Embryonic facial prominence (tissue), 1 donor: ENCODE results near the gene KRTAP26-1.

Source experiments
- DNase-seq: peaks from one replicate; pipeline ENCODE4 v3.0.0-alpha.2; 2016; ENCODE audit errors: extremely low spot score

Gene KRTAP26-1, protein sequence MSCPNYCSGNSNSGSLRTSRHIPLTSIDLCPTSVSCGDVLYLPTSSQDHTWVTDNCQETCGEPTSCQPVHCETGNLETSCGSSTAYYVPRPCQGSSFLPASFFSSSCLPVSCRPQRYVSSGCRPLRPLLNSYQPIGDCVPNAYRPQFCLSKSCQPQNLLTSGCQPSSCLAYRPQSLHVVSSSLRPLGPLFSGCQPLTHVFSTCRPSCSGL

DNA sequence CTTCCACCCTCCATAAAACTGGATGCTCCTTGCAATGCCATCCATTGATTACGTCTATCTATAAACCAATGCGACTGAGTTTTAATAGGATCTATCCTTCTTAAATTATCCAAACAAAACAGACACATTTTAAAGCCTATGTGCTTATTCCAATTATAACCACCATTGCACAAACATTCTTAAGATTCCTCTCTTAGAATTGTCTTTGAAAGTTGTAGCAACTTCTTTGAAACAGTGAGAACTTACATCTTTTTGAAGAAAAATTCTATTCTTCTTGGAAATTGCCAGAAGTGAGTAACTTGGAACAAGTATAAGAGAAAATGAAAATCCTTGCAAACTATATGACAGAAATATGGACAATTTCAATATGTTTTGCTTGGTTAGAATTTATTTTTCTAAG lies at the start of gene KRTAP26-1:
KRTAP26-1 (minus strand) TSS at position 101 of the 400 bp plus-strand sequence. CDS start 280 bp downstream, outside the sequence.
- no peak for DNase-seq

DNA sequence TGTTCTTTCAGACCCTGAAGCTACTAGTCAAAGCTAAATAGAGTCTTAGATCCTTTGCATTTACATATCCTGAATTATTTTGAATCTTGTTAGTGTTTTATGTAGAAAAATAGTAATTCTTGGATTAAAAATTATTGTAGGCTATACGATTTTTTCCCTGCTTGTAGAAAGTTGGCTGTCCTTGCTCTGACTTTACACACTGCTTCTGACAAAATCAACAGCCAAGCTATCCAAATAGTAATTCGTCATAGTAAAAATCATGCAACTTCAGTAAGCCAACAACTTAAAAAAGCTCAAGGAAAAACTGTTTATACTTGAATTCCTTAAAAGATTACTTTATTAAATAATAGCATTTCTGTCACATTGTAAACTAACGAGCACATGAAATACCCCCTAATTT lies 35.8 kb upstream of the KRTAP26-1 start:
- no peak for DNase-seq

DNA sequence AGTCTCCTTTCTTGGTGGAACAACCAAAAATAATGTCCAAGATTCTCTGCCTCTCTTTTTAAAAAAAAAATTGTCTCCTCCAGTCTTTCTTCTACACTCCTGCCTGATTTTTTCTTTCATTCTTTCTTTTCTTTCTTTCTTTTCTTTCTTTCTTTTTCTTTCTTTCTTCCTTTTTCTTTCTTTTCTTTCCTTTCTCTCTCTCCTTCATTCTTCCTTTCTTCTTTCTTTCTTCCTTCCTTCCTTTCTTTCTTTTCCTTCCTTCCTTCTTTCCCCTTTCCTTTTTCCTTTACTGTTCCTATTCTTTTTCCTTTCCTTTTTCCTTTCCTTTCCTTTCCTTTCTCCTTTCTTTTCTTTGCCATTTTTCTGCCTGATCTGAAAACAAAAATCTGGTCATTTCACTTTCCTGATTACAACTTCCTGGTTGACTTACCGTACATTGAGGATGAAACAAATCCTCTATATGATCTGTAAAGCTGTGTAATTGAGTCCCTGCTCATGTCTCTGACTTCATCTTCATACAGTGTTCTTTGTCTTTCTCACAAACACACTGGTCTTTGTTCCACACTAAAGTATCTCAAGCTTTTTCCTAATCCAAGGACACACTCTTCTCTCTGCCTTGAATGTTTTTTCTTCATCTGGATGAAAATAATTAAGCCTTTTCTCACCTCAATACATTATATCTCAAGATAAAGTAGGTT lies 34.3 kb upstream of the KRTAP26-1 start:
- DNase-seq, result no peak

DNA sequence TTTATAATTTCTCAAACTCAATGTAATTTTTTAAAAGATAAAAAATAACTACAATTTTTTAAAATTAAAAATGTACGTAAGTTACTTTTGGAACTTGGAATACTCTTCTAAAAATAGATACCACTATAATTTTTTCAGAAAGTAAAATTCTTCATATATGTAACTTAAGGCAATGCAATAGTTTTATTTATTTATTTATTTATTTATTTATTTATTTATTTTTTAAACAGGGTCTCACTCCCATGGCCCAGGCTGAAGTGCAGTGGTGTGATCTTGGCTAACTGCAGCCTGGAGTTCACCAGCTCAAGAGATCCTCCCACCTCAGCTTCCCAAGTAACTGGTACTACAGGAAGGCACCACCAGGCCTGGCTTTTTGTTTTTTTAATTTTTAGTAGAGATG lies 31.4 kb upstream of the KRTAP26-1 start:
- no peak for DNase-seq

DNA sequence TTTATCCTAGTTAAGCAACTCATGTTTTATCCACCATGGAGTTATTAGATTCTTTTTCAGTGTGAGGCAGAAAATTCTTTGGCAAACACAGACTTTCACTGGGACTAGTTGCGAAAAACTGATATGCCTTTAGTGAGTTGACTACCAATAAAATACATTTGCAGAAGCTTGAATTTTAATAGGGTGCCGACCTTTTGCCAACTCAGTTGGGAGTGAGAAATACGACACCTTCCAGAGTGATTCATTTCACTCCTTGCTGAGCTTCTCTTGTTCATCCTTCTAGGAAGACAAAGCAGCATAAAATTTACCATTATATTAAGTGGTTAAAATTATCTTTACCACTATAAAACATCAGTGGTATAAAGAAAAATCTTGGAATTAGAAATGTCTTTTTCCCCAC lies 29.5 kb upstream of the KRTAP26-1 start:
- DNase-seq, result no peak

DNA sequence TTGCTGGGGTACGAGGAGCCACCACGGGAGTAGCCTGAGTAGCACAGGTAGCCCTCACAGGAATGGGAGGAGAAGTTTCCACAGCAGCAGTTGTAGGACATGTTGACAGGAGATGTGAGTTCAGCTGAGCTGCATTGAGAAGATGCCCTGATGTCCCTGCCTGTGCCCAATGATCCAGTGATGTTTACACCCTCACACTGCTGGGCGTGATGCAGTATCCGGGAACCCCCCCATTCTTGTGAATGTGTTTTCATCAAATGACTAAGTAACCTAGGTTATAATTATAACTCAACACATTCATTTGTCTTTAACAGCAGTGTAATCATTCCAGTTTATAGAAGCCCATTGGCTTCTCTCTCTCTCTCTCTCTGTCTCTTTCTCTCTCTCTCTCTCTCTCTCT lies 28.4 kb upstream of the KRTAP26-1 start, which contains the start of gene KRTAP23-1:
KRTAP23-1 (minus strand) TSS at position 101 of the 400 bp plus-strand sequence; CDS start at position 101, 0 bp downstream.
- DNase-seq, result no peak

DNA sequence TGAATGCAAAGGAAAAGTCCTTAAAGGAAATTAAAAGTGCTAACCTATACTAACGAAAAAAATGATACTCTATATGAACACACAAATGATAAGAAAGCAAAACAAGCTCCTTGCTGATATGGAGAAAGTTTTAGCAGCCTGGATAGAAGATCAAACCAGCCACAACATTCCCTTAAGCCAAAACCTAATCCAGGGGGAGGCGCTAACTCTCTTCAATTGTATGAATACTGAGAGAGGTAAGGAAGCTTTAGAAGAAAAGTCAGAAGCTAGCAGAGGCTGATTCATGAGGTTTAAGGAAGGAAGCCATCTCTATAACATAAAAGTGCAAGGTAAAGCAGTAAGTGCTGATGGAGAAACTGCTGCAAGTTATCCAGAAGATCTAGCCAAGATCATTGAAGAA lies 24.9 kb upstream of the KRTAP26-1 start:
- DNase-seq, result no peak

DNA sequence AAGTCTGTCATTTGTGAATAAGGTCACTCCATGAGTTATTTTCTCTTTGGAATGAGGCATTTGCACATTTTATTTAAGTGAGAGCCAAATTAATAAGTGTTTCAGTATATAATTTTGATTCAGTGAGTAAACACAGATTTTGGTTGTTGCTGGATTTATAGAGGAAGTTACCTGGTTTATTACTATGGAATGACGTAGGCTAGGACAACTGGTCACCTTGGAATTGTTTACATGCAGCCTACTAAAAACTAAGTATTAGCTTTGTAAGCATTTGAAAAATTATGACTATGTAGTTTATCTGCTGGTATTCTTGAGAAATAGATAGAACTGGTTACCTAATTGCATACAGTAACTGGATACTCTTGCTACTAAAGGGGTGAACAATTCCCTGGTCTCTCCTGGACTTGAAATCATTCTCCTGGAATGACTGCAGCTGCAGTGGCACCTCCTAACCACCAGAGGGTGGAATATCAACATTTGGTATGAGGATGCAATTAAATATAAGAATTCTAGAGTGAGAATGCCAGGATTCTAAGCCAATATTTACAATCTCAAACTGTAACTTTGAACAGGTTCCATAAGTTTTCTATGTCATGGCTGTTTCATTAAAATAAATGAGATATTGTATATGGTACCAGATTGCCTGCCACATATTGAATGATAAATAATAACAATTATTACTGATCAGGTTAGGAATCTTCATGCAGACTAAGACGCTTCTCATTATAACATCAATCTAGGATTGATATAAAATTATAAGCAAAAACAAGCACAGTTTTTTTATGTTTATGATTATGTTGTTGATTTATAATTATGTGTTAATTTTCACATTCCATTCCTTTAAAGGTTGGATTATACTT lies 20.8 kb upstream of the KRTAP26-1 start:
- no peak for DNase-seq

DNA sequence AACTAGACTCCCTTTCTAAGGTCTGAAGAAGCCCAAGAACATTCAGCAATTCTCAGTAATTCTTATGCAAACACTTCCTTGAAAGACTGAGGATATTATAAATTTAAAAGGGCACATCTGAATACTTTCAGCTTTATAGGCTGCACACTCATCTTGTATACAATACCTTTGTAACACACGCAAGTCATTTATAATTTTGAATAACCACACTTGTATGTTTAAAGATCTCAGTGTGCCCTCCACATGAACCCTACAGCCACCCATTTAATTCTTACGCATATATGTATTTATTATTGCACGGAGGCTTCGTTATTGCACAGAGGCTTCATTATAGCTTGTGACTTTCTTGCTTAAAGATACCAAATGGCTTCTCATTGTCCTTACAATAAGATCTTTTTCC lies 18.6 kb upstream of the KRTAP26-1 start:
- no peak for DNase-seq

DNA sequence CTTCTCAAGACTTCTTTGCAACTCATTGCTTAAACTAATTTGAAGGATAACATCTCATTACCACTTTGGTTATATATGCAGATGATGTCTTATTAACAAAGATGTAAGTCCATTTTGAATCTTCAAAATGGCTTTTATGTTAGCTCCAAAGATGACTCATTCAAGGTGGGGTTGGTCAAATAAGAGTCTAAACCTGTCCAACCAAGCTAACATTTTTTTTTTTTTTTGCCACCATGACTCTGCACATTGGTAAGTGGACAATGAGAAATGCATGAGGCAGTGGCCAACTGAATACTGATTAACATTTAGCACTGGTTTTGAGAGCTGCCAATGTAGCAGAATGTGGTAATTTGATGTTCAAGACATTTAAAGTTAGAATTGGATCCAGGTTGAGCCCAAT lies 17.7 kb upstream of the KRTAP26-1 start:
- DNase-seq, result no peak

DNA sequence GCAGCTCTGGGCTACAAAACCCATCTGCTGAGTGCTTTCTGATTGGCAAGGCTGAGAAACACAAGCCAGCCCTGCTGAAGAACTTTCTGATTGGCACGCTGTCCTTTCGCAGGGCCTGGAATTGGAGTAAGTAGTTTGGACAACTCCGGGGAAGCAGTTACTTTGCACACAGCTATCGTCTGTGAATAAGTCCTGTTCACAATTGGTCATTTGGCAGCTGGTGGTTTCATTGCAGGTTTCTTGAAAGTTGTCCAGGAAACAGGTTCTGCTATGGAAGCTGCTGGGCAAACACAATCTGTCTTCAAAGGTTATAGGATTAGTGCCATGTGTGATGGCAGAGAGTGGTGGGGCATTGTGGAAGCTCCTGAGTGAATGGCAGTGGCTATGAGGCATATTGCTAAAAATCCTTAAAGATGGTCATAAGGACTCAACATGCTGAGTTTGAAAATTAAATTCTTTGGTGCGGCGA lies 17.2 kb upstream of the KRTAP26-1 start, which contains the start of gene KRTAP27-1:
KRTAP27-1 (minus strand) TSS at position 419 of the 469 bp plus-strand sequence; CDS start at position 393, 26 bp downstream.
- DNase-seq, result no peak

DNA sequence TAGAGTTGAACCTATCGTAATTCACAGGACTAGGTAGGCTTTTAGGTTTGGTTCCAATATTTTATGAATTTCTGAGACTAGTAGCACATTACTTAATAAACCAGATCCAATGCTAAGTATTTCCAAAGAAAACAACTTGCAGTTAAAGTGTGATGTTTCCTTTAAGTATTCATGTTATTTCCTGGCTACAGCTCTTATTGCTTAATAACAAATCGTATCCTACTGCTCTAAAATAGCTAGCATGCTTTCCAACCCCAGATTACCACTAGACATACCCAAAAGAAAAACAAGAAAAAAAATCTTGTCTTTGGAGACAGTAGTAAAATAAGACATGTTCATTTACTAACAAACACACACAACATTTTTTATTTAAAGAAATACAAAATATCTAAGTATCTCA lies 16.5 kb upstream of the KRTAP26-1 start:
- DNase-seq, result no peak

DNA sequence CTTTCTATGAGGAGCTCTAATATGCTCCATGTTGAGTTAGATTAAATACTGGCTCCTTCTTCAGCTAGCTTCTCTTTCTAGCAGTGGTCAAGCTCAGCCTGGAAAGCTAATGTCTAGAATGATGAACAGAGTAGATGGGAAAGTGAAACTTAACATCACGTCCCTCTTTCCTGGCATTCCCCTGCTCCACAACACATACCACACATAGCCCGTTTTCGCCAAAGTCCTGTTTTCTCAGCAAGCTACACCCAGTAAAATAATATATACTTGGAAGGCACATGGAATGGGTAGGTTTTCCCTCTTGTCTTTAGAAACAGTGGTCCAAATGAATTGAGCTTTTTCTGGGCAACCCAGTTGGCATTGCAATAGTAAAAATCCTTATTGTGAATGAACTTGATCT lies 13.6 kb upstream of the KRTAP26-1 start:
- DNase-seq, result no peak

DNA sequence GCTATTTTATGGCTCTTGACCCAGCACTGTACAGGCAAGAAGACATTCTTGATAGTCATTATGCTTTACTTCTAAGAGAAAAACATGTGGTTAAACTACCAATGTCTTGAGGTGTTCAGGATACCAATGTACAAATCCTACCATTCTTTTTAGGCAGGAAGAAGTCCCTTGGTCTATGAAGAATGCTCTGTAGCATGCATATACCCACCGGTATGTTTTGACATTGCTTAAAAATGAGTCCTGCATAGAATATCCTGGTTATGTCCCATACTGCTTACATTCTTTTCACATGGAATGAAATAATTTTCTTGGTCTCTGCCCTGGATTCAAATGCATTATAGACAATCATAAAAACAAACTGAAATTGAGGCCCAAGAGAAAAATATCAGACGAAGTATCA lies 12.6 kb upstream of the KRTAP26-1 start:
- no peak for DNase-seq

DNA sequence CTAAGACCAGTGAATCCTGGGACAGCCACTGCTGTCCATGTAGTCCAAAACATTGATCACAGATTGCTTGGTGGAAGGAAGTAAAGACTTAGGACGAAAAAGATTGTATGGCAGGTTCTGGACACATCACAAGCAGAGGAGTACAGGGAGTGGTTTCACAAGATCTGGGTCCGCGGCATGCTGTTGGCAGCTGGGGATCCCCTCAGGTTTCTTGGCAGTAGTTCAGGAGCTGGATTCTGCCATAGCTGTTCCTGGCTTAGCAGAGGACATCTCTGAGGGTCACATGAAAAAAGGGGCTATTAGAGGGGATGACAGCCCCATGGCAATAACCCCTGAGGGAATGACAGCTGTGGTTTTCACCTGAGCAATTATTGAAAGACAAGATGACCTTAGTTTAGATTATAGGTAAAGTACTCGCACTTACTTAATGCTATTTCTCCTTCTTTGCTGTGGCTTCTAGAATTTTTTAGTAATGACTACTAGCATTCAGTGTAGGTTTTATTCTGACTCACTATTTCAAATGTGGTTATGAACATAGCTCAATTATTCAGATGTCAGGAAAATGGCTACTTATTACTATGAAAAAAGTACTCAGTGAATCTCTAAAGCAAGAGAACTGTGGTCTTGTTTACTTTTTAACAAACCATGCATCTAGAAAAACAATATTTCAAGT lies 9.2 kb upstream of the KRTAP26-1 start:
- no peak for DNase-seq

DNA sequence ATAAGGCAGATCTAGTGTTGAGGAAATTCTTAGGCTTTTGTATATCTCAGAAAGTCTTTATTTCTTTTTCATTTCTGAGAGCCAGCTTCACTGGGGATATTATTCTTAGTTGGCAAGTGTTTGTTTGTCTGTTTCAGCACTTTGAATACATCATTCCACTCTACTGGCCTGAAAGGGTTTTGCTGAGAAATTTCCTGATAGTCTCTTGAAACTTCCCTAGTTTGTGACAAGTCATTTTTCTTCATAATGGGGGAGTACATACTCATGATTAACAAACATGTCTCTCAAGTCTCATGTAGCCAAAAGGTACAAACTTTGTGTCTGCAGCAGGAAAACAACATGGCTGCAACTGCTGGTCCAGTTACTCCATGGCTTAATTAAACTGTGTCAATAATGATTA lies 6.3 kb upstream of the KRTAP26-1 start:
- DNase-seq, result no peak

DNA sequence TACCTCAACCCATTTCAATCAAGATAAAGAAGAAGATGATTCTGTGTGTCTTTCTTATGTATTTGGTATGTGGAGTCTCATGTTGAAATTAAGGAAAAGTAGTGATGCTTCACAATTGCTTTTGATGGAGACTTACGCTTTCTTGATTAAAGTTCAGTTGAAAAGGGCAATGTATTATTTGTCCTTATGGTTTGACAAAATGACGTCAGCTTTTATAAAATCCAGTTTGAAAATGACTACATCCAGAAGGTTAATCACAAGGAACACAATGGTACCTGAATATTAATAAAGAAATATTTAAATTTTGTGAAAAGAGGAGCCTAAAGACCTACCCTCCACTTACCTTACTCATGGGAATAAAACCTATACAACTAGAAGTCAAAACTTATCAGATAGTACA lies 4.4 kb downstream of the KRTAP26-1 start:
- DNase-seq, result no peak

DNA sequence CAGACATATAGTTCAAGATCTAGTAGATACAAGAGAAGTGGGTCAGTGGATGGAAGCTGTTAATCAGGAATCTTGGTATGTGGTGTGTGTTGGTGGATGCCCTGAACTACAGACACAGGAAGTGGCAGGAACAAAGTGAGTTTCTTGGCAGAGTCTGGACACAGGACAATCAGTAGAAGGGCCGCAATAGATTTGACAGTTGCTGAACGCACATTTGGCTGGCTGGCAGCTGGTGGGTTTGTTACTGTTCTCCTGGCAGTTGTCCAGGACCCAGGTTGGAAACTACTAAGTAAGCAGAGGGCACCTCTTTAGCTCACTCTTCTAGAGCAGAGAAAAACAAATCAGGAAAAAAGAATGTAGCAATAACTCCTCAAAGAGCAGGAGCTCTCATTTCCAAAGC lies 13.2 kb downstream of the KRTAP26-1 start:
- DNase-seq, result no peak

DNA sequence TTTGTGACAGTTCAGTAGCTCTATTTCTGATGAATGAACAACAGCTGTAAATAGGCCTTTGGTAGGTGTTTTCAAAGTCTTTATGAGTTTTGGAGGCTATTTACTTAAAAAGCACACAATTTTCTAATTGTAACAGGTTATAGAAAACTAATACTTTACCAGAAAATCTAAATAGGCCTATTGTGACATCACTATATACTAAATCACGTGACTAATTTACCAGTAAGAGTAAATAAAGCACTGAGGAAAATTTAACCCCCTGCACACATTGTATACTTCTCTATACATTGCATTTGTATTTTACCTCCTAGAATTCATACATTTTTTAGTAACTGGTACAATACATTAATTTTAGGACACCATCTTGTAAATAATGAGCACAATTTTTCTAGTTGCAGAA lies 15.0 kb downstream of the KRTAP26-1 start:
- no peak for DNase-seq

DNA sequence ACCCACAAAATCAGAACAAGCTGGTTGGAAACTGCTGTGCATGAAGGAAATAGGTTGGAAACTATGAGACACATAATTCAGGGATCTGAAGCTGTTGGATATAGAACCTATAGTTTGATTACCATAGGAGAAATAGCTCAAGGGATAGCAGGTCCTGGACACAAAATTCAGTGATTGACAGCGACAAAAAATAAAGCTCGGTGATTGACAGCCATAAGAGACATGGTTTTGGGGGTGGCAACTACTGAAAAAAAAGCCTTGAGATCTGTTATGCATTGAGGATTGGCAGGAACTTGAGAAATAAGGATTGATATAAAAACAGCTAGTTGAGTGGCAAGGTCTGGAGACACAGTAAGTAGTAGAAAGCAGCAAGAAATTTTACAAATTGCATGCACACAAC lies 30.9 kb downstream of the KRTAP26-1 start, which contains the start of gene KRTAP25-1:
KRTAP25-1 (minus strand) TSS at position 300 of the 400 bp plus-strand sequence; CDS start at position 276, 24 bp downstream.
- no peak for DNase-seq

DNA sequence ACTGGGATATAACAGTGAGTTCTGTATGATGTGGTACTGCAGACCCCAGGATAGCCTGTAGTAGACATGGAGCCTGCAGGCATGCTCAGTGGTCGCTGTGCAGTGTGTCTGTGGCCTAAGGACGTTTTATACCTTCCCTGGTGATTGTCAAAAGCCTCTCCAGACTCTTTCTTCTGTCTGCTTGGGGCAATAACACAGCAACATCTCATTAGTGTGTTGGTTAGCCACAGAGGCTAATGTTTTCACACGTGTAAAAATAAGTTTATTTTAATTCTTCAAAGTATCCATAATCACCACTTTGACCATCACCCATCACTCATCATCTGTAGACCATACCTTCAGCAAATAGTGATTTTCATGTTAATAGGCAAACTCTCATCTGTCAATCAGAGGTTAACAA lies 37.3 kb downstream of the KRTAP26-1 start, which contains the start of gene KRTAP24-1:
KRTAP24-1 (minus strand) TSS at position 101 of the 400 bp plus-strand sequence; CDS start at position 83, 18 bp downstream.
- DNase-seq, result no peak
